Coronary artery (tissue), 2 donors: ENCODE data around the gene CPHXL2.

Experiments
- DNase-seq: peaks from one replicate; pipeline ENCODE4 v3.0.0-alpha.2; 2017; ENCODE audit warnings: low spot score
- H3K27ac ChIP-seq, 2 donors: fragments of 200-600 bp; sonication (generic); one replicate each; pipeline ENCODE4 v1.5.1; 2016 to 2019
- H3K4me3 ChIP-seq: fragments of 200-600 bp; sonication (generic); 2 replicates; pipeline ENCODE4 v1.5.1; 2016; ENCODE audit warnings: mild to moderate bottlenecking, moderate library complexity
- TF ChIP-seq, protein P1 (sequence below): fragments of 200-600 bp; sonication (generic); IDR thresholded peaks from one replicate; pipeline ENCODE4 v1.5.1; 2019; ENCODE audit warnings: antibody characterized with exemption

Gene CPHXL2

DNA sequence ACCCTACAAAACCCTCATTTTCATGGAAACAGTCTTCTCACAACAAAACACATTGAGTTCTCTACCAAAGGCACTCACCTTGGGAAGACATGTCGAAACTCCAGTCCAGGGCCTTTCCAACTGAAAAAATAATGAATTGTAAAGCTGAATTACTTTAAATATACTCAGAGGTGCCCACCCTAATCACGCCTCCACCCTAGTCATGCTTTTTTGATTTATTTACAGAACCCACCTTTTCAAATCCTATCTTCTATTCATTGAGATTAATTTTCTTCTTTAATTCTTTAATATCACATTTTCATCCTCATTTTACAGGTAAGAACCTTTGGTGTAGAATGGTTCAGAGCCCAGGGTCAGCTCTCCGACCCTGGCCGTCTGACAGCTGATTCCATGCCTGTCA lies at the start of gene CPHXL2:
TSS of gene CPHXL2 (minus strand) at position 101 of the 400 bp plus-strand sequence. CDS start at position 91, 10 bp downstream.
- Histone ChIP-seq H3K4me3 (no peak within 1 kb of the TSS), H3K27ac (no peak within 1 kb of the TSS)
- no peak for DNase-seq
- TF ChIP-seq, protein P1, sequence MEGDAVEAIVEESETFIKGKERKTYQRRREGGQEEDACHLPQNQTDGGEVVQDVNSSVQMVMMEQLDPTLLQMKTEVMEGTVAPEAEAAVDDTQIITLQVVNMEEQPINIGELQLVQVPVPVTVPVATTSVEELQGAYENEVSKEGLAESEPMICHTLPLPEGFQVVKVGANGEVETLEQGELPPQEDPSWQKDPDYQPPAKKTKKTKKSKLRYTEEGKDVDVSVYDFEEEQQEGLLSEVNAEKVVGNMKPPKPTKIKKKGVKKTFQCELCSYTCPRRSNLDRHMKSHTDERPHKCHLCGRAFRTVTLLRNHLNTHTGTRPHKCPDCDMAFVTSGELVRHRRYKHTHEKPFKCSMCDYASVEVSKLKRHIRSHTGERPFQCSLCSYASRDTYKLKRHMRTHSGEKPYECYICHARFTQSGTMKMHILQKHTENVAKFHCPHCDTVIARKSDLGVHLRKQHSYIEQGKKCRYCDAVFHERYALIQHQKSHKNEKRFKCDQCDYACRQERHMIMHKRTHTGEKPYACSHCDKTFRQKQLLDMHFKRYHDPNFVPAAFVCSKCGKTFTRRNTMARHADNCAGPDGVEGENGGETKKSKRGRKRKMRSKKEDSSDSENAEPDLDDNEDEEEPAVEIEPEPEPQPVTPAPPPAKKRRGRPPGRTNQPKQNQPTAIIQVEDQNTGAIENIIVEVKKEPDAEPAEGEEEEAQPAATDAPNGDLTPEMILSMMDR = no peak

DNA sequence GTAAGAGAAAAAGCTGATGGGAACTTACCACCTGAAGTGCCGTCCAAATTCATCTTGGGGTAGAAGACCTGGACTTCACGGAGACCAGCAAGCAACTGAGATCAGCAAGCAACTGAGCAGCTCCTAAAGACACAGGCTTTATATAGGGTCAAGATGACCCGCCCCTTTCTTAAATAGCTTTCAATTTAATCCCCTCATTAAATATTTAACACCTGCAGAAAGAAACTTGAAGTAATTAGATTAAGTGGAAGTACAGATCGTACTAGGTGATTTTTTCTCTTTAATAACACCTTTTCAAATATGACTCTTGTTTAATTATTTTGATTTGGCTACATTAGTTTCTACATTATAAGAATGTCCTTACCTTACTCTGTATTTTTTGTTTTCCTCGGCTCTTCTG lies 49.6 kb upstream of the CPHXL2 start, which contains the start of gene CPHXL:
TSS of gene CPHXL (minus strand) at position 101 of the 400 bp plus-strand sequence. CDS start at position 53, 48 bp downstream.
- TF ChIP-seq, protein P1 = no peak
- no peak for DNase-seq
- no peak within 1 kb of the TSS for H3K4me3 ChIP-seq
- no peak within 1 kb of the TSS for H3K27ac ChIP-seq

DNA sequence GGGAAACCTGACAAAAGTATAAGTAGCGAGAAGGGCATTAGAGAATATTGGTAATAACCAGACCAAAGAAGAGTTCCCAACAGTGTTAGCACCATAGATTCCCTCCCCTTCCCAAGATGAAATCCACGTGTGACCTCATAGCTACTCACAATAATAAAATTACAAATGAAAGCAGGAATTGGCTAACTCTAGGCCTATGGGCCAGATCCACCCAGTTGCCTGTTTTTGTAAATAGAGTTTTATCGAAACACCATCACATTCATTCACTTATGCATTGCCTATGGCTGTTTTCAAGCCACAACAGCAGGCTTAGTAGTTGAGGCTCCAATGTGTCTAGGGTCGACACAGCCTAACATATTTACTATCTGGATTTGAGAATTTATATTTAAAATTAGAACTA lies 41.6 kb upstream of the CPHXL2 start:
- DNase-seq = no peak
- TF ChIP-seq, protein P1 = no peak
- H3K27ac ChIP-seq = no peak overlapping the region
- H3K4me3 ChIP-seq = no peak overlapping the region

DNA sequence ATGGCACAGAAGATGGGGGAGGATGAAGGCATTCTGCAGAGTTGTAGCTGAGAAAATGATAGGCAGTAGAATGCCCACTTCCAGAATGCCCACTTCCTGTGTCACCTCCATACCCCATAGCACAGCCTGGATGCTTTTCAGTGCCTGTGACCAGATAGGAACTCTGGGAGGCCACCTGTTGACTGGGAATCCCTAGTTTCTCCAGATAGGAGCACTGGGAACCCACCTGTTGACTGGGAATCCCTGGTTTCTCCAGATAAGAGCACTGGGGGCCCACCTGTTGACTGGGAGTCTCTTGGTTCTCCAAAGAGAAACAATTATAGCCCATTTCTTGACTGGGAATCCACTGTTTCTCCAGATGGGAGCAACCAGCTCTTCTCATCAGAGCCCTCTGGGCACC lies 37.9 kb upstream of the CPHXL2 start:
- DNase-seq = no peak
- Histone ChIP-seq H3K4me3 (no peak overlapping the region), H3K27ac (no peak overlapping the region)
- TF ChIP-seq, protein P1 = no peak

DNA sequence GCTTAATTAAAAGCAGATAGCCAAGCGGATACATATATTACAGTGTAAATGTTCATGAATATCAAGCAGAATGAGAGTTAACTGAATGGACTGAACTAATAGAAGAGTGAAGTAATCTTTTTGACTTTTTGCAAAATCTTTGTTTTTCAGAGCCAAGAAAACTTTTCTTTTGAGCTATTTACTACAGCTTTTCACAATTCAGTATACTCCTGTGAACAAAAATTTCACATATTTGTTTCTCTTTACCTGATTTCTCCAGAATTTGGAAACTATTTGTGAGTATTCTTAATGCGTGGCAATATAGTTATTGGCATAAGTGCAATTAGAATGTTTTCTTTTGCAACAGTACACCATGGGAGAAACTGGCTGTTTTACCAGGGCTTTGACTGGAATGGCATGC lies 33.5 kb upstream of the CPHXL2 start:
- TF ChIP-seq, protein P1 = no peak
- no peak for DNase-seq
- Histone ChIP-seq H3K4me3 (no peak overlapping the region), H3K27ac (no peak overlapping the region)

DNA sequence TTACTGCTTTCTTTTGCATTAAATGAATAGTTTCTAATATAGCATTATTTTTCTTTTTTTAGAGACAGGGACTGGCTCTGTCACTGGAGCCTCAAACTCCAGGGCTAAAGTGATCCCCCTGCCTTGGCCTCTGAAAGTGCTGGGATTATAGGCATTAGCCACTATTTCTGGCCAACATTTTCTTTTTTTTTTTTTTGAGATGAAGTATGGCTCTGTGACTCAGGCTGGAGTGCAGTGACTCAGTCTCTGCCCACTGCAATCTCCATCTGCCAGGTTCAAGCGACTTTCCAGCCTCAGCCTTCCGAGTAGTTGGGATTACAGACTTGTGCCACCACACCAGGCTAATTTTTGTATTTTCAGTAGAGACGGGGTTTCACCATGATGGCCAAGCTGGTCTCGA lies 26.5 kb upstream of the CPHXL2 start:
- H3K27ac ChIP-seq = no peak overlapping the region
- DNase-seq = no peak
- TF ChIP-seq, protein P1 = no peak
- no peak overlapping the region for H3K4me3 ChIP-seq

DNA sequence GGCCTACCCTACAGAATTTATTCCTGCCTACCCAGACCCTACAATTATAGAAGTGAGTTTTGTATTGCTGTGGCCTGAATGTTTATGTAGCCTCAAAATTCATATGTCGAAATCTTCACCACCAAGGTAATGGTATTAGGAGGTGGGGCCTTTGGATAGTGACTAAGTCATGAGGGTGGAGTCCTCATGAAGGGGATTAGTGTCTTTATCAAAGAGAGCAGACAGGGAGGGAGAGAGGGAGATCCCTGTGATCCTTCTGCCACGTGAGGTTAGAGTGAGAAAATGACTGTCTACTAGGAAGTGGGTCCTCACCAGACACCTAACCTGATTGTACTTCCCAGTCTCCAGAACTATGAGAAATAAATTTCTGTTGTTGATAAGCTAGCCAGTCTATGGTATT lies 25.4 kb upstream of the CPHXL2 start:
- no peak overlapping the region for H3K4me3 ChIP-seq
- no peak overlapping the region for H3K27ac ChIP-seq
- TF ChIP-seq, protein P1 = no peak
- DNase-seq = no peak
